ENCODE data around the gene NRXN3. TPM values are rescaled to one million over a fixed set of nuclear protein-coding genes. Genes with fewer than 3 reads are reported as not detected.

The NRXN3 gene
- total and polyA plus RNA-seq, 2 of the 4 experiments (the other 2 are of a cell fraction) = 4.8 to 25.1 TPM

- Histone ChIP-seq H4K8ac (ENCODE audit: low read depth in 2 of 2, low read length in 2 of 2) (no peak overlapping the region), H3K9me1 (ENCODE audit: insufficient read depth, low read length) (no peaks in the 10 kb centered on the region), H4K20me1 (ENCODE audit: insufficient read depth, low read length) (no peaks in the 10 kb centered on the region), H3K4me2 (ENCODE audit: low read depth, low read length) (no peak overlapping the region), H2AK5ac (ENCODE audit: low read depth, low read length) (no peak overlapping the region), H3K23ac (ENCODE audit: low read depth, low read length) (no peak overlapping the region), H4K91ac (ENCODE audit: insufficient read depth, low read depth, low read length) (no peak overlapping the region), H4K5ac (ENCODE audit: low read depth, low read length) (no peak overlapping the region), H3K36me3 (ENCODE audit: control insufficient read depth, insufficient read depth, low read length) (no peaks in the 10 kb centered on the region), H3K4ac (ENCODE audit: low read depth, low read length) (no peak overlapping the region), H2BK5ac (ENCODE audit: low read depth, low read length, poor library complexity, severe bottlenecking) (no peak overlapping the region), H3K79me1 (ENCODE audit: low read depth in 1 of 2, low read length in 2 of 2) (no peaks in the 10 kb centered on the region), H3K56ac (ENCODE audit: extremely low read depth, insufficient read depth, low read length) (no peak overlapping the region), H3K9ac (ENCODE audit: low read depth, low read length) (no peak overlapping the region), H3K4me1 (ENCODE audit: control insufficient read depth, insufficient read depth, low read length) (no peaks in the 10 kb centered on the region), H2BK15ac (ENCODE audit: low read depth, low read length) (no peak overlapping the region), H2AFZ (replicated peaks; ENCODE audit: low read length, poor library complexity) (no peak overlapping the region), H3K14ac (replicated peaks; ENCODE audit: low read depth, low read length) (no peak overlapping the region), H3K27ac (ENCODE audit: insufficient read depth, low read length) (no peak overlapping the region), H2AK9ac (replicated peaks; ENCODE audit: low read depth, low read length, poor library complexity) (no peak overlapping the region), H3K27me3 (ENCODE audit: control insufficient read depth, insufficient read depth, low read length) (no peaks in the 10 kb centered on the region), H3K9me3 (ENCODE audit: control insufficient read depth, insufficient read depth, low read length) (no peaks in the 10 kb centered on the region), H2BK120ac (ENCODE audit: low read depth, low read length) (no peak overlapping the region), H3K18ac (ENCODE audit: low read depth, low read length) (no peak overlapping the region), H2BK20ac (ENCODE audit: low read depth, low read length) (no peak overlapping the region), H3K4me3 (ENCODE audit: insufficient read depth, low read depth, low read length) (no peak overlapping the region)
- dilution Hi-C loops (cut with HindIII; ENCODE audit: low sequenced_read_pairs, unreplicated experiment) = no loop called here
- POLR2A ChIA-PET (ENCODE audit: unreplicated experiment) = no interaction called here
- CTCF ChIA-PET = no interaction called here
- TF ChIP-seq NFE2L2 (IDR thresholded peaks at IDR 0.05; ENCODE audit: low read depth, low read length) = no peak
- TF ChIP-seq RAD21 (IDR thresholded peaks at IDR 0.05; ENCODE audit: low read length) = no peak
- no peak for TF ChIP-seq FOS (IDR thresholded peaks at IDR 0.05; ENCODE audit: low read depth, low read length)
- no peak for TF ChIP-seq CHD1 (IDR thresholded peaks at IDR 0.05; ENCODE audit: low read depth, low read length)
- TF ChIP-seq SMC3 (IDR thresholded peaks at IDR 0.05; ENCODE audit: low read depth, low read length) = no peak
- BruUV-seq (replicated peaks) = no TSS peak
- no peak for ATAC-seq (ENCODE audit: low read depth)
- intact Hi-C loops (cut with micrococcal nuclease) = loop anchor here (5.0 kb wide), 1 partner anchor 988 kb away; no protein-coding TSS in a partner anchor
- DNase-seq = no peak
- in situ Hi-C loops (cut with MboI; ENCODE audit: low sequenced_read_pairs) = loop anchor here (25.0 kb wide), 1 partner anchor 988 kb away; no protein-coding TSS in a partner anchor
- no CpG with 5 or more reads among the region's 2 CpGs for WGBS, 2 experiments (ENCODE audit: extremely low coverage in 2 of 2, insufficient read length in 1 of 2)
Observed at GRCh38 chr14:78849952-78850351, 679.8 kb downstream of the NRXN3 start.

Measured in IMR-90 (cell line).